MCF 10A (cell line): ENCODE data around the gene TSPYL4. TPM values are rescaled to one million over a fixed set of nuclear protein-coding genes. Genes with fewer than 3 reads are reported as not detected.
"Not testable (repeated sequence)": the region's sequence is repeated elsewhere in the genome, so short reads cannot be mapped to it uniquely, and the experiment has no call there.

Source experiments
- BruUV-seq: library from RNA; stranded (reverse); fragments of 400-500 nt; replicated peaks from 2 replicates; lab custom pipeline; 2021; lab: Mats Ljungman, UMichigan
- CTCF ChIA-PET: fragments of 300-600 bp; sonication (Branson Sonifier 250); formaldehyde crosslinking; extraction: SDS; loops from one replicate; lab custom pipeline; 2021; ENCODE audit warnings: antibody characterized with exemption, inconsistent platforms; lab: Yijun Ruan, JAX
- POLR2A ChIA-PET: fragments of 300-600, 350-650 bp; sonication (Branson Sonifier 250); formaldehyde crosslinking; extraction: SDS; loops from one replicate; lab custom pipeline; 2020; ENCODE audit warnings: antibody characterized with exemption, inconsistent platforms; lab: Yijun Ruan, JAX
- DNase-seq: peaks from one replicate; pipeline ENCODE4 v3.0.0-alpha.2; 2018; ENCODE audit not compliant: unreplicated experiment
- H3K27ac Mint-ChIP-seq: one replicate; pipeline ENCODE4 v1.8.0; 2022; ENCODE audit warnings: mild to moderate bottlenecking, low read depth, mixed read lengths; ENCODE audit not compliant: unreplicated experiment
- H3K27me3 Mint-ChIP-seq: one replicate; pipeline ENCODE4 v1.8.0; 2022; ENCODE audit warnings: mixed read lengths; ENCODE audit not compliant: insufficient read depth, unreplicated experiment
- H3K36me3 Mint-ChIP-seq: one replicate; pipeline ENCODE4 v1.8.0; 2022; ENCODE audit warnings: mild to moderate bottlenecking, moderate library complexity, mixed read lengths; ENCODE audit not compliant: insufficient read depth, unreplicated experiment
- H3K4me1 Mint-ChIP-seq: one replicate; pipeline ENCODE4 v1.8.0; 2022; ENCODE audit warnings: mixed read lengths; ENCODE audit not compliant: insufficient read depth, unreplicated experiment
- H3K4me3 Mint-ChIP-seq: one replicate; pipeline ENCODE4 v1.8.0; 2022; ENCODE audit warnings: mild to moderate bottlenecking, moderate library complexity, mixed read lengths; ENCODE audit not compliant: unreplicated experiment
- H3K9me3 Mint-ChIP-seq: one replicate; pipeline ENCODE4 v1.8.0; 2022; ENCODE audit warnings: mixed read lengths; ENCODE audit not compliant: unreplicated experiment
- intact Hi-C: fragments of 100-400 bp; cut with micrococcal nuclease; formaldehyde crosslinking; loops from 2 replicates; pipeline ENCODE4 v1.14.1; 2022
- total RNA-seq: library from RNA; stranded (reverse); gene quantifications from 2 replicates; pipeline ENCODE4 v1.2.3, GENCODE V29; 2022
- TF ChIP-seq, protein P1 (sequence below): fragments of 200-600 bp; IDR thresholded peaks from one replicate; pipeline ENCODE4 v1.8.0; 2022; ENCODE audit warnings: antibody characterized with exemption, mild to moderate bottlenecking; ENCODE audit not compliant: unreplicated experiment

TSPYL4 gene
- total RNA-seq, 1 experiment from 2014 or later = 9.1 TPM

GRCh38 chr6:116289876-116290275 lies 36.0 kb upstream of the TSPYL4 start:
- TF ChIP-seq, protein P1, sequence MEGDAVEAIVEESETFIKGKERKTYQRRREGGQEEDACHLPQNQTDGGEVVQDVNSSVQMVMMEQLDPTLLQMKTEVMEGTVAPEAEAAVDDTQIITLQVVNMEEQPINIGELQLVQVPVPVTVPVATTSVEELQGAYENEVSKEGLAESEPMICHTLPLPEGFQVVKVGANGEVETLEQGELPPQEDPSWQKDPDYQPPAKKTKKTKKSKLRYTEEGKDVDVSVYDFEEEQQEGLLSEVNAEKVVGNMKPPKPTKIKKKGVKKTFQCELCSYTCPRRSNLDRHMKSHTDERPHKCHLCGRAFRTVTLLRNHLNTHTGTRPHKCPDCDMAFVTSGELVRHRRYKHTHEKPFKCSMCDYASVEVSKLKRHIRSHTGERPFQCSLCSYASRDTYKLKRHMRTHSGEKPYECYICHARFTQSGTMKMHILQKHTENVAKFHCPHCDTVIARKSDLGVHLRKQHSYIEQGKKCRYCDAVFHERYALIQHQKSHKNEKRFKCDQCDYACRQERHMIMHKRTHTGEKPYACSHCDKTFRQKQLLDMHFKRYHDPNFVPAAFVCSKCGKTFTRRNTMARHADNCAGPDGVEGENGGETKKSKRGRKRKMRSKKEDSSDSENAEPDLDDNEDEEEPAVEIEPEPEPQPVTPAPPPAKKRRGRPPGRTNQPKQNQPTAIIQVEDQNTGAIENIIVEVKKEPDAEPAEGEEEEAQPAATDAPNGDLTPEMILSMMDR = no peak
- no peak overlapping the region for H3K27ac Mint-ChIP-seq
- H3K4me3 Mint-ChIP-seq = no peak overlapping the region
- H3K36me3 Mint-ChIP-seq = no peaks in the 10 kb centered on the region
- no peaks in the 10 kb centered on the region for H3K9me3 Mint-ChIP-seq
- no peak for DNase-seq
- no TSS peak for BruUV-seq
- CTCF ChIA-PET = interaction anchor here (0.6 to 4.3 kb wide), 9 partner anchors 21 to 271 kb away, joined by 3 to 82 read pairs (median 4); partner anchors contain the start of gene TSPYL4
- H3K27me3 Mint-ChIP-seq = no peaks in the 10 kb centered on the region
- POLR2A ChIA-PET = interaction anchor here (0.6 to 4.3 kb wide), 10 partner anchors 10 to 229 kb away, joined by 3 to 45 read pairs (median 4); partner anchors contain the start of genes DSE and TSPYL1
- H3K4me1 Mint-ChIP-seq = no peaks in the 10 kb centered on the region
- intact Hi-C loops = loop anchor here (5.0 kb wide), 2 partner anchors 152 to 222 kb away; partner anchors contain the start of gene CALHM5

GRCh38 chr6:116287689-116288282 lies 33.9 kb upstream of the TSPYL4 start:
- BruUV-seq = no TSS peak
- ChIA-PET CTCF (interaction anchor here (0.5 to 4.3 kb wide), 67 partner anchors 9 to 560 kb away, joined by 3 to 82 read pairs (median 6); partner anchors contain the start of genes CALHM5 and DSE), POLR2A (interaction anchor here (0.5 to 4.3 kb wide), 18 partner anchors 8 to 246 kb away, joined by 3 to 45 read pairs (median 4); partner anchors contain the start of genes DSE and TSPYL1)
- Mint-ChIP-seq H3K4me1 (no peaks in the 10 kb centered on the region), H3K4me3 (no peak overlapping the region), H3K36me3 (no peaks in the 10 kb centered on the region), H3K27me3 (no peaks in the 10 kb centered on the region), H3K9me3 (no peaks in the 10 kb centered on the region), H3K27ac (no peak overlapping the region)
- TF ChIP-seq, protein P1 = peak; percentile 83
- DNase-seq = peak; percentile 69
- intact Hi-C loops = loop anchor here (1.0 to 5.0 kb wide), 6 partner anchors 84 to 274 kb away; partner anchors contain the start of gene CALHM5

GRCh38 chr6:116286773-116287358 lies 33.0 kb upstream of the TSPYL4 start:
- TSS peak; percentile 54 for BruUV-seq
- POLR2A ChIA-PET = interaction anchor here (0.5 to 4.3 kb wide), 13 partner anchors 7 to 247 kb away, joined by 3 to 45 read pairs (median 4); partner anchors contain the start of genes DSE and TSPYL1
- TF ChIP-seq, protein P1 = no peak
- H3K27me3 Mint-ChIP-seq = no peaks in the 10 kb centered on the region
- CTCF ChIA-PET = interaction anchor here (0.5 to 4.3 kb wide), 45 partner anchors 8 to 561 kb away, joined by 3 to 82 read pairs (median 7); no protein-coding TSS in a partner anchor
- intact Hi-C loops = loop anchor here (1.0 to 5.0 kb wide), 6 partner anchors 84 to 274 kb away; partner anchors contain the start of gene CALHM5
- no peak overlapping the region for H3K27ac Mint-ChIP-seq
- no peak overlapping the region for H3K4me3 Mint-ChIP-seq
- H3K4me1 Mint-ChIP-seq = no peaks in the 10 kb centered on the region
- no peaks in the 10 kb centered on the region for H3K9me3 Mint-ChIP-seq
- peak; percentile 32 for DNase-seq
- H3K36me3 Mint-ChIP-seq = no peaks in the 10 kb centered on the region

- CTCF ChIA-PET, POLR2A ChIA-PET, BruUV-seq, H3K27ac Mint-ChIP-seq, DNase-seq, H3K27me3 Mint-ChIP-seq, H3K36me3 Mint-ChIP-seq, H3K4me3 Mint-ChIP-seq, H3K9me3 Mint-ChIP-seq, H3K4me1 Mint-ChIP-seq: not testable (repeated sequence)
- intact Hi-C loops = loop anchor here (5.0 kb wide), 2 partner anchors 157 to 227 kb away; partner anchors contain the start of gene CALHM5
Measured at GRCh38 chr6:116284984-116285383, 31.1 kb upstream of the TSPYL4 start.
